ENCODE data around the gene RETREG3. TPM values are rescaled to one million over a fixed set of nuclear protein-coding genes. Genes with fewer than 3 reads are reported as not detected.
A peak's percentile ranks its signal among the peaks of the same experiment; 100 is the strongest.

Gene RETREG3
- total and polyA plus RNA-seq, 2 of the 13 experiments (the other 11 are each of a cell fraction or from before 2014, with no cell fraction given): 47.0 to 55.8 TPM

GRCh38 chr17:42566883-42567573, 42.1 kb downstream of the RETREG3 start, which contains the start of gene MLX (continued):
- TF ChIP-seq HNRNPH1 (optimal IDR thresholded peaks at IDR 0.05; ENCODE audit: low read depth, low read length) (no peak), ZNF367 (CRISPR knock-in tag; IDR thresholded peaks at IDR 0.05; ENCODE audit: borderline replicate concordance) (no peak), ZSCAN22 (CRISPR knock-in tag; IDR thresholded peaks at IDR 0.05) (no peak), ZFP90 (CRISPR knock-in tag; IDR thresholded peaks at IDR 0.05; ENCODE audit: borderline replicate concordance) (peak; percentile 78), RAD21 (CRISPR knock-in tag; IDR thresholded peaks at IDR 0.05) (peak; percentile 44), POGK (CRISPR knock-in tag; conservative IDR thresholded peaks at IDR 0.05) (peak; percentile 82), SOX13 (IDR thresholded peaks at IDR 0.05) (peak; percentile 27; the same call in 1 of the 2 replicates), SOX13 (CRISPR knock-in tag; conservative IDR thresholded peaks at IDR 0.05 in 1 of 2, IDR thresholded peaks at IDR 0.05 in 1 of 2) (peak; percentile 54 to 65; a peak in 1 of 4 replicates), NFKB2 (CRISPR knock-in tag; IDR thresholded peaks at IDR 0.05; ENCODE audit: borderline replicate concordance) (peak; percentile 38; the same call in 1 of the 2 replicates), HDAC1 (CRISPR knock-in tag; IDR thresholded peaks at IDR 0.05) (peak; percentile 96), HNF4G (IDR thresholded peaks at IDR 0.05; ENCODE audit: borderline replicate concordance, low read depth, low read length) (peak; percentile 53; the same call in 1 of the 2 replicates), HNF4G (CRISPR knock-in tag; IDR thresholded peaks at IDR 0.05; ENCODE audit: borderline replicate concordance, low read depth) (no peak; the same call in 1 of the 2 replicates), ZNF350 (CRISPR knock-in tag; IDR thresholded peaks at IDR 0.05; ENCODE audit: borderline replicate concordance, low read depth) (peak; percentile 91; the same call in 1 of the 2 replicates), CHD4 (IDR thresholded peaks at IDR 0.05; ENCODE audit: borderline replicate concordance, low read length) (no peak), ELF1 (CRISPR knock-in tag; IDR thresholded peaks at IDR 0.05) (peak; percentile 90), SUZ12 (IDR thresholded peaks at IDR 0.05; ENCODE audit: low read depth, low read length) (no peak), MATR3 (CRISPR knock-in tag; IDR thresholded peaks at IDR 0.05) (no peak)
- TF ChIP-seq, protein P1, sequence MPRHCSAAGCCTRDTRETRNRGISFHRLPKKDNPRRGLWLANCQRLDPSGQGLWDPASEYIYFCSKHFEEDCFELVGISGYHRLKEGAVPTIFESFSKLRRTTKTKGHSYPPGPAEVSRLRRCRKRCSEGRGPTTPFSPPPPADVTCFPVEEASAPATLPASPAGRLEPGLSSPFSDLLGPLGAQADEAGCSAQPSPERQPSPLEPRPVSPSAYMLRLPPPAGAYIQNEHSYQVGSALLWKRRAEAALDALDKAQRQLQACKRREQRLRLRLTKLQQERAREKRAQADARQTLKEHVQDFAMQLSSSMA (CRISPR knock-in tag; IDR thresholded peaks at IDR 0.05): peak; percentile 92
- TF ChIP-seq, protein P2, sequence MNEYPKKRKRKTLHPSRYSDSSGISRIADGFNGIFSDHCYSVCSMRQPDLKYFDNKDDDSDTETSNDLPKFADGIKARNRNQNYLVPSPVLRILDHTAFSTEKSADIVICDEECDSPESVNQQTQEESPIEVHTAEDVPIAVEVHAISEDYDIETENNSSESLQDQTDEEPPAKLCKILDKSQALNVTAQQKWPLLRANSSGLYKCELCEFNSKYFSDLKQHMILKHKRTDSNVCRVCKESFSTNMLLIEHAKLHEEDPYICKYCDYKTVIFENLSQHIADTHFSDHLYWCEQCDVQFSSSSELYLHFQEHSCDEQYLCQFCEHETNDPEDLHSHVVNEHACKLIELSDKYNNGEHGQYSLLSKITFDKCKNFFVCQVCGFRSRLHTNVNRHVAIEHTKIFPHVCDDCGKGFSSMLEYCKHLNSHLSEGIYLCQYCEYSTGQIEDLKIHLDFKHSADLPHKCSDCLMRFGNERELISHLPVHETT (CRISPR knock-in tag; conservative IDR thresholded peaks at IDR 0.05): peak; percentile 97
- TF ChIP-seq, protein P3, sequence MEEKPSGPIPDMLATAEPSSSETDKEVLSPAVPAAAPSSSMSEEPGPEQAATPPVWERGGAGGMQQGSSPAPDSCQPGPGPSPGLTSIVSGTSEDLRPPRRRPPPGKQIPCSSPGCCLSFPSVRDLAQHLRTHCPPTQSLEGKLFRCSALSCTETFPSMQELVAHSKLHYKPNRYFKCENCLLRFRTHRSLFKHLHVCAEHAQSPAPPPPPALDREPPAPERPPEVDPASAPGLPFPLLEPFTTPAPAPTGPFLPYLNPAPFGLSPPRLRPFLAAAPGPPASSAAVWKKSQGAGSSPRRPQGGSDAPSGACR (CRISPR knock-in tag; IDR thresholded peaks at IDR 0.05): peak; percentile 98; the same call in 1 of the 2 replicates
- TF ChIP-seq, protein P4, sequence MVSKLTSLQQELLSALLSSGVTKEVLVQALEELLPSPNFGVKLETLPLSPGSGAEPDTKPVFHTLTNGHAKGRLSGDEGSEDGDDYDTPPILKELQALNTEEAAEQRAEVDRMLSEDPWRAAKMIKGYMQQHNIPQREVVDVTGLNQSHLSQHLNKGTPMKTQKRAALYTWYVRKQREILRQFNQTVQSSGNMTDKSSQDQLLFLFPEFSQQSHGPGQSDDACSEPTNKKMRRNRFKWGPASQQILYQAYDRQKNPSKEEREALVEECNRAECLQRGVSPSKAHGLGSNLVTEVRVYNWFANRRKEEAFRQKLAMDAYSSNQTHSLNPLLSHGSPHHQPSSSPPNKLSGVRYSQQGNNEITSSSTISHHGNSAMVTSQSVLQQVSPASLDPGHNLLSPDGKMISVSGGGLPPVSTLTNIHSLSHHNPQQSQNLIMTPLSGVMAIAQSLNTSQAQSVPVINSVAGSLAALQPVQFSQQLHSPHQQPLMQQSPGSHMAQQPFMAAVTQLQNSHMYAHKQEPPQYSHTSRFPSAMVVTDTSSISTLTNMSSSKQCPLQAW (CRISPR knock-in tag; IDR thresholded peaks at IDR 0.05): peak; percentile 97
- TF ChIP-seq, protein P5, sequence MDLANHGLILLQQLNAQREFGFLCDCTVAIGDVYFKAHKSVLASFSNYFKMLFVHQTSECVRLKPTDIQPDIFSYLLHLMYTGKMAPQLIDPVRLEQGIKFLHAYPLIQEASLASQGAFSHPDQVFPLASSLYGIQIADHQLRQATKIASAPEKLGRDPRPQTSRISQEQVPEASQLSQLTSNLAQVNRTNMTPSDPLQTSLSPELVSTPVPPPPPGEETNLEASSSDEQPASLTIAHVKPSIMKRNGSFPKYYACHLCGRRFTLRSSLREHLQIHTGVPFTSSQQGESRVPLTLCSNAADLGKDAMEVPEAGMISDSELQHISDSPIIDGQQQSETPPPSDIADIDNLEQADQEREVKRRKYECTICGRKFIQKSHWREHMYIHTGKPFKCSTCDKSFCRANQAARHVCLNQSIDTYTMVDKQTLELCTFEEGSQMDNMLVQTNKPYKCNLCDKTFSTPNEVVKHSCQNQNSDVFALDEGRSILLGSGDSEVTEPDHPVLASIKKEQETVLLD (CRISPR knock-in tag; IDR thresholded peaks at IDR 0.05; ENCODE audit: low read depth): peak; percentile 96

All from HepG2 (cell line).